ENCODE data around the gene PPARG.

DNA sequence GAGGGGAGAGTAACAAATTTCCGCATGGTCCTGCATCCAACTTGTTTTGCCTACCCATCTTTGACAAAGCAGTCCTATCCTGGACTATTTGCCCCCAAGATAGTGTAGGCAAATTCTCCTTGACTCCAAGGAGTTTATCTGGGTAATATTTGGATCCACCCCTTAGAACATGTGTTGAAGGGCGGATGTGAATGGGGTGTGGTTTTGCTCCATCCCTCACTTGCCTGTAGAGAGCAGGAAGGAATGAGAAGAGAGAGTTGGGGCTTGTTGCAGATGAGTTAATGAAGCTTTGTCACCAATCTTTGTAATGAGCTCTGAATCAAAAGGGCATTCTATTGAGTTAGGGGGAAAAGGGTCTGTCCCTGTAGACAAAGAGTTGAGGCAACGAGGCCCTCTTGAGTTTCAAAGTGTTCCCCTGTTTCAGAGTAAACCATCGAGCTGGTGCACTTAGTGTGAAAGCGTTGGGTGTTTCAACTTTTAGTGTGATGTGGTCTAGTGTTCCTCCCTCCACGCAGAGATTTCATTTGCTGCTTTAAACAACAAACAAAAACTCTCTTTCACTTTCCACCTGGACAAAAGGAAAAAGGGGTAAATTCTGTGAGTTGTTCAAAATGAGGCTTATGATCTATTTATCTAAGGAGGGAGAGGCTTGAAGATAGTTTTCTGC, 42.2 kb upstream of the PPARG start:
- TF ChIP-seq ZNF274 (IDR thresholded peaks at IDR 0.05; ENCODE audit: low read depth, low read length) (no peak), YY1 (IDR thresholded peaks at IDR 0.05; ENCODE audit: insufficient read depth, insufficient read length) (no peak), SUZ12 (IDR thresholded peaks at IDR 0.05; ENCODE audit: extremely low read depth, insufficient read depth, insufficient read length) (no peak)
